HL-60/S4 treated with retinoic acid at 250 ng/mL for 4 days and 3 days (cell line): ENCODE results near the gene NEBL.

Experiments used
- in situ Hi-C: fragments of 300-500 bp; cut with MboI; formaldehyde crosslinking; loops from 2 replicates; pipeline ENCODE4 v1.7.0; 2022; ENCODE audit warnings: low sequenced_read_pairs

The NEBL gene

DNA sequence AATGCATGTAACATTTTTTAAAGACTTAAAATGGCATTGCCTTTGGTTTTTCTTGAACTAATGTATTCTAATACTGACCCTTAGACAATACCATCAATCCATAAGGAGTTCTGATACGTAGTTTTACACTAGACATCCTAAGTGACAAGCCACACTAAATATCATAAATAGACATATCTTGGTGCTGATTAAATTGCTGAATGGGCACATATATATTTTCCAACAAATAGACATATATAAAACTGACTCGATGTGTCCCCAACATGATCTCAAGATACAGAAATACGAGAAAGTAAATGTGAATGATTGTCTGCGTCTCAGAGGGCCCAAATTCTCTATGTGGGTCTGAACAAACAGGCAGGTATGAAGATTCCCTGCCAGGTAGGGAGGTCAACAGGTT lies 99.8 kb downstream of the NEBL start:
- in situ Hi-C loops: no loop called here

DNA sequence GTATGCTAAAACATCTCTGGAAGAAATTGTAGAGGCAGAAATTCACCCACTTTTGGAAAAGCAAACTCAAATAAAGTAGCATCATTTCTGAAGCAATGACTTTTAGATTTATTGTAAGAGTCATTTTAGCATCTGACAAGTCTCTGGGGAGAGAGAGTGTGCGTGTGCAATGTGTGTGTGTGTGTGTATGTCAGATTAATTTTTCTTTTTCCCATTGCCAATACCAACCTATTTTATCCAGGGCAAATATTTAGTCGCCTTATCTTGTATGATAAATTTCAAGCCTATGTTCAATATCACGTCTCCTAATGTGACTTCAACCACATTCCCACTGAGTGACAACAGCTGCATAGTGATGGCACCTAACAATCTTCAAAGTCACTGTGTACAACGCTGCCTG lies 101.7 kb downstream of the NEBL start:
- in situ Hi-C loops: no loop called here

DNA sequence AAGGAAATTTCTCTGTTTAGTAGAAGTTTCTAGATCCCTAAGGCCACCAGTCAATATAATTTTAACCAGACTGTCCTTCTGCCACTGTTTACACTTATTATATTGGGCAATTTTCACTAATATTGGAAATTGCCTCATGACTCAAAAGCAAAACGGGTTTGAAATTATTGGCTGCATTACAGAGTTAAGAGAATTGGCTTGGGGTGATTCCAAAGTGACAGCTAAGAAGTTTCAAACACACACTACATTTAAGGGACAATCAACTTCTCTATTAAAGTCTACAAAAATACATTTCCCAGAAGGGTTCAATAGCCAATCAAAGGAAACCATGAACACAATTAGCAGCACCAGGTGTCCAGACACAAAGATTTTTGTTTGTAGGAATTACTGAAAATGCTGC lies 111.9 kb downstream of the NEBL start:
- in situ Hi-C loops: no loop called here

DNA sequence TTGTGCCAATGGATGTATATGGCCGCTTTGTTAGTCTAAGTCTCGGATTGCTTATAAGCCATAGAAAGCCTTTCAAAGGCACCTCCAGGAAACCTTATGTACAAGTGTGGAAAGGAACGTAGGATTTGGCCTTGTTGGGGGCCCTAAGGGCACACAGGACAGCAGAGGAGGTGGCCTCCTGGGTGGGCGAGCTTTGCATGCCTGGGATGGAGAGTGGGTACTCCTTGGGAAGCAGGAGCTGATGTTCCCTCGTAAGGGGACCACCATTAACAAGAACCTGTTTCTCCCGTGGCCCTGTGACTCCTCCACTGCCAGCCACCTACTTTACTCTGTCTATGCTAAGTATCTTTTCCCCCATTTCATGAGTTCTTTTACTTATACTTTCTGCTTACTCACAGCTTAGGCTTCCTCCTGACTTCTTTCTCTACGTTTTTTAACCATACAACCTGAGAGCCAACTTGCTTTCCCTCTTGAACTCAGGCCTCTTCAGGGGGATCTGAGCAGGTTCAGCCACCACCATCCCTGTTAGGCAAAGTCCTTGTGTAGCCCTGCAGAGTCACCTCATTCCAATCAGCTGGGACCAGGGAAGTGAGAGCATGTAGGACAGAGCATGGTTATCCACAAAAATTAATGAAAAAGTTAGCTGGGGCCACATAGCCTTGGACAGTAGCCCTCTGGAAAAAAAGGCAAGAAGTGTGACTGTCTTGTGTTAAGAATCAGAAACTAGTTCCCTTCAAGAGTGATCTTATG lies 118.9 kb downstream of the NEBL start:
- in situ Hi-C loops: no loop called here

DNA sequence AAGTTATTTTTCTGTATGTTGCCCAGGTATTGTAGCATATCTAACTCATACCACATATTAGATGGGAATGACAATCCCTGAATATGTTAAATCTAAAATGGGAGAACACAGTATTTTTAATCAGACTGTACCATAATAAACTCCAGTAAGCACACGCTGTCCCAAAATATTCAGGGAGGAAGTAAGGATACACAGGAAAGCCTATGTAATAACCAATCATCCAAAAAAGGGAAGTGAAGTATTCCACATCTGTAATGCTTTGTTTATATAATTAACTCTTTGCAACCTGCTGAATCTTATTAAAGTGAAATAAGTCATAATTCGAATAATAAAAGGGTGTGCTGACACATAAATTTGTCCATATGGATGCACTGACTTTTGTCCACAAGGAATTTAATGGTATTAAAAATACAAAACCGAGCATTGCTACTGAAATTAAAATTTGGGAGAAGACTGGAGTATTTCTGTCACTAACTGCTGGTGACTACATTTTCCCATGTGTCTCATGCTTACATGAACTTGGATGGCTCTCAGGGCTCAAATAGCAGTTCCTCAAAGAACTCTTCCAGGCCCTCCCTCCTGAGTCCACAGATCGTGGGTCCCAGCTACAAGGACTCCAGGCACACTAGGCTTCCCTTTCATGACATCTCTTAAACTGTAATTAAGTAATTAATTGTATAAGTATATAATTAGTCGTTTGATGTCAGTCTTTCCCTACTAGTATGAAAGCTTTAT lies 120.6 kb downstream of the NEBL start:
- in situ Hi-C loops: no loop called here

DNA sequence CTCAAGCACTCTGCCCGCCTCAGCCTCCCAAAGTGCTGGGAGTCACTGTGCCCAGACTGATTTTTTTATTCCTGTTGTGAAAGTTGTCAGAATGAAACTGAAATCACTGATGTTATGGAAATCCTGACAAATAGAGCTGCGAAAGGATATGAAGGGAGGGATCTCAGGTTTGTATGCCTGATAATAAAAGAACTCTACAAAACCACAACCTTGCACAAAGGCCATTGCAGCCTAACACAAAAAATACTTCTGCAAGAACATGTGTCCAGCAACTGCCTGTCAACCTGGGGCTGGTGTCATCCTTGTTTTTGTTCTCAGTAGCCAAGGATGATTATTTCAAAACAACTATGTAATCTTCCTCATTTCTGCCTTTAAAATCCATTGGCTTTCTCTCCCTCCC lies 126.1 kb downstream of the NEBL start:
- in situ Hi-C loops: no loop called here

DNA sequence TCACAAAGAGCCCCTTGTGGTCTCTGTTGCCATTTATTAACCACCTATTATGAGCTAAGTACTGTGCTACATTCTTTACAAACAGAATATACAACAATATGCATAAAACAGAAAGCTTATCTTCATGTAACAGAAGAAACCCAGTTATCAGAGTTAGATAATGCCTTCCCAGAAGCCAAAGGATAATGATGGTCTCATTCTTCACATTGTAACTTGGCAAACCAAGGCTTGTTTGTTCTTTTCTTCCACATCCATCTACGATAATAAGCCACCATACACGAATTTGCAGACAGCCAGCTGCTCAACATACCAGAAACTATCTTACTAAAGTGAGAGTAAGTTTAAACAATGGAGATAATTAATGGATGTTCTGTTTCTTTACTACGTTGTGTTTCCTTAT lies 127.6 kb downstream of the NEBL start:
- in situ Hi-C loops: no loop called here

DNA sequence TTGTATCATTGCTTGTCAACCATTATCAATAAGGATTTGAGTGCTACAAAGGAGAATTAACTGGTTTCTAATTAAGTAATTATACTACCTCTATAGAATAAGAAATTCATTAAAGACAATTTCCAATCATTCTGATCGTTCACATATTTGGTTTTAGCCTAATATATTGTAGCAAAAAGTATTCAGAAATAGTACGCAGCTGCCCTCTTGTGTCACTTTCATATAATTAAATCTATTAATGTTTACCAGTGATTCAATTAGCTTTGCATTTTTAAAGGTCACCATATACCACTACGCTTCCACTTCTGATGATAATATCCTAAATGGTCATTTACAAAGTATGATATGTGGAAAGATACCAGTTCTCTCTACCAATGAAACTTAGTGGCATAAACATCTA lies 128.3 kb downstream of the NEBL start:
- in situ Hi-C loops: no loop called here

DNA sequence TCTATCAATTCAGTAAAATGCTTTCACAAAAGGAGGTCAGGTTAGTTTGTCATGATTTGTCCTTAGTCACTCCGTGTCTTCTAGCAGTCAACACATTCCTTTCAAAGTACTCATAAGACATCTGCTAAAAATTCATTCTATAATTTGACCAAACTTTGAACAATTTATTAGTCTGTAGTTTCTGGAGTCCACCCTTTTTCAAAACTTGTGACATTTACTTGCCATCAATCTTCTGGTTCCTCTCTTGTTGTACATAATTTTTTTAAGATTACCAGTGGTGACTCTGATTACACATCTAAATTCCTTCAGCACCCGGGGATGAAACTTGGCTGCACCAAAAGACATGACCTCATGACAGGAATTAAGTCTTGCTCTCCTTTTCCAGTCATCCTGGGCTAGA lies 130.1 kb downstream of the NEBL start:
- in situ Hi-C loops: no loop called here

DNA sequence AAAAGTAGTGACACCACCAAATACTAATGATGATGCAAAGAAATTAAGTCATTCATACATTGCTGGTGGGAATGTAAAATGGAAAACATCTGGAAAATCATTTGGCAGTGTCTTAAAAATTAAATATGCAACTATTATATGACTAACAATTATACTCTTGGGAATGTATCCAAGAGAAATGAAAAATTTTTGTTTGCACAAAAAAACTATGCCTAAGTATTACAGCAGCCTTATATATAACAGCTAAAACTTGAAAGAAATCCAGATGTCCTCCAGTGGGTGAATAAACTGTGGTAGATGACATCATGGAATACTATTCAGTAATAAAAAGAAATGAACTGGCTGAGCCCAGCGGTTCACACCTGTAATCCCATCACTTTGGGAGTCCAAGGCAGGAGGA lies 132.0 kb downstream of the NEBL start:
- in situ Hi-C loops: no loop called here

DNA sequence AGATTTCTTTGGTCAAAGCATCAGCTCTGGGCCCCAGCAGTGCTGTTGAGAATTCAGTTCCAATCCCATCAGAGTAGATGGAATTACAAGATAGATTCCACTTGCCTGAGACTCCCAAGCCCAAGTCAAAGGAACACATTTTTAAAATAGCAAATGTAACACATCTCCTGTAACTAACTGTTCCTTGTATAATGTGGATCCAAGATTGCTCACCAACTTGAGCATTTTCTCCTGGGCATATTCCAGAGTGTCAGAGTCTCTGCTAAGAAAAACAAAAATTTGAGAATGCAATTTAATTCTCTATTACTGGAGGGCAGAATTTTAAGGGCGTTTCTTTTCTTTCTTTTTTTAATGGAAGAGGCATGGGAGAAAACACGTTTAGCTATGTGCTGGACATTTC lies 136.7 kb downstream of the NEBL start:
- in situ Hi-C loops: no loop called here

DNA sequence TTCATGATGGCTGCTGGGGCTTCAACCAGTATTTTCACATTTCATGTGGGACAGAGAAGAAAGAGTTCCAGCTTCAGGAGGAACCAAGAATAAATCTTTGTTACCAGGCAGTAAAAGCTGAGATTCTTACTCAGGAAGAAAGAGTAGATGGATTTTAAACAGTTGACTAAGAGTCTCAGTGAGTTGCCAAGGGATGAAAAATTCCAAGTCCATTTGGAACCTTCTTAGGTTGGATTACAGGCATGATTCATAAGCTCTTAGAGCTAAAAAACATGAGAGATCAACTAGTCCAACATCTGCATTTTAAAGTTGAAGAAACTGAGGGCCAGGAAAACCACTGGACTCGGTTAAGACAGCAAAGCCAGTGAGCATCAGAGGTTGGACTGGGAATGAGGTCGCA lies 148.6 kb downstream of the NEBL start:
- in situ Hi-C loops: no loop called here

DNA sequence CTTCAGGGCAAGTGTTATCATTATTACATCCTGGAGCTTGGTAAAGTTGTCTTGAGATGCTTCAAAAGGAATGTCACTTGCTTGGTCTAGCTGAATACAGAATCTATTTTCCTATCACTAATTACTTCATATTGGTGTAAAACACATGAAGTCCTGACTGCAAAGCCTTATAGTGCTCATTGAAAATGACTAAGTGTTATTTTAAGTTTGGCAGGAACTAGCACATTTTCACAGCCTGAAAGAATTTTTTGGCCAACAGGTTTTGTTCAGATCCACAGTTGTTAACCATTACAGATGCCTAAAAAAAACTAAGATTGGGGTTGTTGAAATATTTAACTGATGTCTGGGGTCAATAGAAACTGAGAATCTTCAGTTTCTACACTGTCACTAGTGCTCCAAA lies 149.3 kb downstream of the NEBL start:
- in situ Hi-C loops: no loop called here

DNA sequence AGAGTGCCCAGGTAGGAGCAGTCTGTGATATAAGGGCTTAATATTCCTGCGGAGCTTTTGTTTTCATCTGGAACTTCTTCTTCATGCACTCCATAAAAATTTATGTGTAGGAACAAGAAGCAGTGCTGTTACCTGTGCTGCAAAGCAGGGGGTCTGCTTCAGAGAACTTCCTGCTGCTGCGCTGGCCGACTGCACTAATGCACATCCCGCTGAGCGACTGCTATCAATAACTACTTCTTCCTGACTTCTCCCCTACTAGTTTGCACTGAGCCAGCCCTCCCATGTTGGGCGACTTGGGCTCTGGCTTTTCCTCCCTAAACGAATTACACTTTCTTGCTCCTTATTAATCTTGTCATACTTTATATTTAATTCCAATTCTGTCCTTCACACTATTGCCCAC lies 150.3 kb downstream of the NEBL start:
- in situ Hi-C loops: no loop called here

DNA sequence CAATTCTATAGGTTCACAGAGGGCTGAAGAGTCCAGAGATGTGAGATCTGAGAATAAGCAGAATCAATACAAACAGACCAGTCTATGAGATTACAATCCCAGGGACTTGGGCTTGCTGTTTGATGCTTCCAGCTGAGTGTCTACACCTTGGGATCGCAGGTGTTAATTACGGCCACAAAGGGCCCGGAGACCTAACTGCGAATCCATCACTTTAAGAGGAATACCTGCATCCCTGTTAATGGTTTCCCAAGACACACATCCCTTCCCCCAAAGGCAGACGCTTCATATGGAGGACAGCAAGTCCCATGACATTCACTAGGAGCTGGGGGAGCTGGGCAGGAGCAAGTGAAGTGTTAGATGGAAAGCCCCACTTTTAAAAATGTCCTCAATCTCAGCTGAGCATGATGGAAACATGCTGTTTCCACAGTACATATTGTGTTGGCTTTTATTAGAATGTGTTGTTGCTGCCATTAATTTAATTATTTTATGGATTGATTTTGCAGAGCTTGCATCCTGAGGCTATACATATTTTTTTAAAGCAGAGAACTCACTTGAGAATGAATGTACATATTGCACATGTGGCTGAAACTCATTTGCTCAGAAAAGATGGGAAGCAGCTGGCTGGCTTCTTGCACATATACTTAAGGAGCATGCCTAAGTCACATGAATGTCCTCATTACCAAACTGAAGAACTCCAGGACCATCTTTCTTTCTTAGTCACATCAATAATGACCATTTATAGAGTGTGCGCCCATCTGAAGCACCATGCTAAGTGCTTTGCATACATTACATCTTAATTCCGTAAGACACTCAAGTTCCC lies 151.3 kb downstream of the NEBL start:
- in situ Hi-C loops: no loop called here

DNA sequence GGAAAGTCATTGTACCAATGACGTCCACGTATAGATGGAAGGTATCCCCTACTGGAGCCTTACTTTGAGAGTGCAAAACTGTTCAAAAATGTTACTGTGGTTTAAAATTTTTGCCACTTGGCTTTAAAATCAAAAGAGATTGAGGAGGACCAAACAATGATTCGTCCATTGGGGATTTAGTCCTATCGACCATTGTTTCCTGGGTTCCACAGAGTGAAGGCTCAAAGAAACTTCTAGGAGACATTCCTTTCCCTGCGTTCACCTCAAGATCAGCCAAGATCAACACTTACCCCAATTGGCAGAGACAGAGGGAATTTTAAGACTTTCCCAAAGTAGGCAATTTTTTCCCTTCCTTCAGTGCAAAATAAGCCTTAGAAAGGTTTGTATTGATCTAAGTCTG lies 152.3 kb downstream of the NEBL start:
- in situ Hi-C loops: no loop called here

DNA sequence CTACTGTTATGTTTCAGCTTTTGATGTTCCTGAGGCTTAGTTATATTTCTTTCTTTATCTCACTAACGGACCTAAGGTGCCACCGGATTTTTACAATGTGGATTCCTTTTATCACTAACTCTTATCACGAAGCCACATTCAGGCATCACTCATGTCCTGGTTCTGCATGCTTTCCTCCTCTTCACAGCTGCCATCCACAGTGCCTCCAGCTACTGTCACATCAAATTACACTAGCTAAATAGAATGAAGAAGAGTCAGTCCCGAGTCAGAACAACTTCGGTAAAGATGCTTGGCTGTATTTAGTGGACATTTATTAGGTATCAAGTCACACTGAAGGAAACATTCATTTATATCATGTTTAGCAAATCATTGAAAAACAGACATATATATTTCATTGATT lies 153.2 kb downstream of the NEBL start:
- in situ Hi-C loops: no loop called here

DNA sequence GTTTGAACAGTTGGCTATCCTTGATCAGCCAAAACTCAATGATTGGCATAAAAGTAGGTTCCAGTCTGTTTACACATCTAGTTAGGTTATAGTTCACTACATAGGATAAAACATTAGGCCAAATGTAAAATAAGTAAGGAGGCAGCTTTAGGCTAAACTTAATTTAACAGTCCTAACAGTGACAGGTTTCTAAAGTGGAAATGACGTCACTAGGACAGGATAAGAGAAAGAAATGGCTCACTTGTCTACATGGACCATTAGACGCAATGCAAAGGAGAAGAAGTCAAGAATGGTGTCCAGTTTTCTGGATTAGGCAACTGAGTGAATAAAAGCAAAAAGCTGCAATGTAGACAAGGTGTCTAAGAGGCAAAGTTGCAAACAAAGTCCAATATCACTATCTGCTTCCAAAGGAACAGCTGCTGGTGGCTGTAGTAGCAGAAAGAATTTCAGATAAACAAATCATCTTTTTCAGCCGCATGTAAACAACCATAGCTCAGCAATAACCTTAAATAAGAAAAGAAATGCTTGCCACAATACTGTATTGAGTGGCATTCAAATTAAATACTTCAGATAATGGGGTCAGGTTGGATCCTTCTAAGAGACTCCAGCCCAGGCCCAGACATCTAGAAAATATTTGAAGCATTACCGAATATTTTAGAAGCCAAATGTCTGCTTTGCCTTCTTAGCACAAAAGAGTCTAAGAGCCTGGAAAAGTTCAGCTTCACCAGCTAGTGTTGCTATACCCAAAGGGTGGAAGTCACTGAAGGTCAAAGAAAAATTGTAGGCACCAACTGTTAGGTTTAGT lies 154.2 kb downstream of the NEBL start:
- in situ Hi-C loops: no loop called here

DNA sequence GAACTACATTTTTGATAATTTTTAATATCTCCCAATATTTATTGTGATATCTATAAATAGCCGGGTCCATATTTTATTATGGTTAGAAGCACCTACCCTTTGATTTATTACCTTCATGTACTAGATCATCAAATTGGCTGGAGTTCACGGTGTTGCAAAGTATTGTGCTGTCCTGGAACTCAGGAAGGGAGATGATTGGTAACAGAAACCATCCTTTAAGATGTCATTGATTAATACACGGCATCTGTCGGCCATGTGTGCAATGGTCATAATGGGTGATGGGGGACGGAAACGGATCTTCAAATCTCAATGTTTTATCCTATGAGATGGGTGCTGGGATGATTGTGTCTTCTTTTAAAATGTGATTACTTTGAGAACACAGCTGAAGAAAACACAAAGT lies 157.0 kb downstream of the NEBL start:
- in situ Hi-C loops: no loop called here

DNA sequence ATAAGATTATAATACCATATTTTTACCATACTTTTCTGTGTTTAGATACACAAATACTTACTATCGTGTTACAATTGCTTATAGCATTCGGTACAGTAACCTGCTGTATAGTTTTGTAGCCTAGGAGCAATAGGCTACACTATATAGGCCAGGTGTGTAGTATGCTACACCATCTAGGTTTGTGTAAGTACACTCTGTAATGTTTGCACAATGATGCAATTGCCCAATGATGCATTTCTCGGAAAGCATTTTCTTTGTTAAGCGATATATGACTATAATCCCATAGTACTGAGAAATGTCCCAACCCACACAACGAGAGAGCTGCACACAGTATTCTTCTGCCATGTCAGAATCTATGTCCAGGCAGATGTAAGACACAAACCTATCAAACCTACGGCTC lies 160.0 kb downstream of the NEBL start:
- in situ Hi-C loops: no loop called here
